Measurements from ENCODE around the gene ARHGAP44.
A peak's percentile ranks its signal among the peaks of the same experiment; 100 is the strongest.

DNA sequence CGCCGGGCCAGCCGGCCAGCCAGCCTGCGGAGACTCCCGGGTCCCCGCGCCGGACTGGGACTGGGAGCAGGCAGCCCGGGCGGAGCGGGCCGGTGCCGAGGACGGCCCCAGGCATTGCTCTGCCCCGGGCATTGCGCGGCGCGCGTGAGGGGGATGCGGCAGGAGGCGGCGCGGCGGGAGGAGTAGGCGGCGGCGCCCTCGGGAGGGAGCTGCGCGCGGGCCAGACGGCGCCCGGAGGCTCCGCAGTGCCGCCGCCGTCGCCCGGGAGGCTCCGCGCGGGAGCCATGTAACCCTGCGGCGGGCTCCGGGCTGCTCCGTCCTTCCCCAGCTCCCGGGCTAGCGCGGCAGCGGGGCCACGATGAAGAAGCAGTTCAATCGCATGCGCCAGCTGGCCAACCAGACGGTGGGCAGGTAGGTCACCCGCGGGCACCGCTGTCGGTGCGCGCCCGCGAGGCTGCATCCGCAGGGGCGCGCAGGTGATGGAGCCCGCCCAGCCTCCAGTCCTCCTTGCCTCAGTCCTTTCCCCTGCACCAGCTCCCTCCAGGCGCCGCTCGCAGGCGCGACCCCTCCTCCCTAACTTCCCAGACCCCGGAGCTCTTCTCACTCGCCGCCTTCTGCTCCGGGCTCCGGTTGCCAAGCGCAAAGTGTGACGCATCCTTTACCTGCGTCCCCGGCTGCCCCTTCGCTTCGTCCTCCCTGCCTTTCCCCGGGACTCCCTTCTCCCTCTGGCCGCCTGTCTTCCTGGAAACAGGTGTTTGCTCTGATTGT lies at the start of gene ARHGAP44:
- no peak for TF ChIP-seq EZH2 (IDR thresholded peaks at IDR 0.05; ENCODE audit: borderline replicate concordance, insufficient read depth, low read length, poor library complexity, severe bottlenecking)
- TF ChIP-seq, protein P1, sequence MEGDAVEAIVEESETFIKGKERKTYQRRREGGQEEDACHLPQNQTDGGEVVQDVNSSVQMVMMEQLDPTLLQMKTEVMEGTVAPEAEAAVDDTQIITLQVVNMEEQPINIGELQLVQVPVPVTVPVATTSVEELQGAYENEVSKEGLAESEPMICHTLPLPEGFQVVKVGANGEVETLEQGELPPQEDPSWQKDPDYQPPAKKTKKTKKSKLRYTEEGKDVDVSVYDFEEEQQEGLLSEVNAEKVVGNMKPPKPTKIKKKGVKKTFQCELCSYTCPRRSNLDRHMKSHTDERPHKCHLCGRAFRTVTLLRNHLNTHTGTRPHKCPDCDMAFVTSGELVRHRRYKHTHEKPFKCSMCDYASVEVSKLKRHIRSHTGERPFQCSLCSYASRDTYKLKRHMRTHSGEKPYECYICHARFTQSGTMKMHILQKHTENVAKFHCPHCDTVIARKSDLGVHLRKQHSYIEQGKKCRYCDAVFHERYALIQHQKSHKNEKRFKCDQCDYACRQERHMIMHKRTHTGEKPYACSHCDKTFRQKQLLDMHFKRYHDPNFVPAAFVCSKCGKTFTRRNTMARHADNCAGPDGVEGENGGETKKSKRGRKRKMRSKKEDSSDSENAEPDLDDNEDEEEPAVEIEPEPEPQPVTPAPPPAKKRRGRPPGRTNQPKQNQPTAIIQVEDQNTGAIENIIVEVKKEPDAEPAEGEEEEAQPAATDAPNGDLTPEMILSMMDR (IDR thresholded peaks at IDR 0.05; ENCODE audit: poor library complexity, severe bottlenecking), result peak; percentile 52
- TF ChIP-seq, protein P2, sequence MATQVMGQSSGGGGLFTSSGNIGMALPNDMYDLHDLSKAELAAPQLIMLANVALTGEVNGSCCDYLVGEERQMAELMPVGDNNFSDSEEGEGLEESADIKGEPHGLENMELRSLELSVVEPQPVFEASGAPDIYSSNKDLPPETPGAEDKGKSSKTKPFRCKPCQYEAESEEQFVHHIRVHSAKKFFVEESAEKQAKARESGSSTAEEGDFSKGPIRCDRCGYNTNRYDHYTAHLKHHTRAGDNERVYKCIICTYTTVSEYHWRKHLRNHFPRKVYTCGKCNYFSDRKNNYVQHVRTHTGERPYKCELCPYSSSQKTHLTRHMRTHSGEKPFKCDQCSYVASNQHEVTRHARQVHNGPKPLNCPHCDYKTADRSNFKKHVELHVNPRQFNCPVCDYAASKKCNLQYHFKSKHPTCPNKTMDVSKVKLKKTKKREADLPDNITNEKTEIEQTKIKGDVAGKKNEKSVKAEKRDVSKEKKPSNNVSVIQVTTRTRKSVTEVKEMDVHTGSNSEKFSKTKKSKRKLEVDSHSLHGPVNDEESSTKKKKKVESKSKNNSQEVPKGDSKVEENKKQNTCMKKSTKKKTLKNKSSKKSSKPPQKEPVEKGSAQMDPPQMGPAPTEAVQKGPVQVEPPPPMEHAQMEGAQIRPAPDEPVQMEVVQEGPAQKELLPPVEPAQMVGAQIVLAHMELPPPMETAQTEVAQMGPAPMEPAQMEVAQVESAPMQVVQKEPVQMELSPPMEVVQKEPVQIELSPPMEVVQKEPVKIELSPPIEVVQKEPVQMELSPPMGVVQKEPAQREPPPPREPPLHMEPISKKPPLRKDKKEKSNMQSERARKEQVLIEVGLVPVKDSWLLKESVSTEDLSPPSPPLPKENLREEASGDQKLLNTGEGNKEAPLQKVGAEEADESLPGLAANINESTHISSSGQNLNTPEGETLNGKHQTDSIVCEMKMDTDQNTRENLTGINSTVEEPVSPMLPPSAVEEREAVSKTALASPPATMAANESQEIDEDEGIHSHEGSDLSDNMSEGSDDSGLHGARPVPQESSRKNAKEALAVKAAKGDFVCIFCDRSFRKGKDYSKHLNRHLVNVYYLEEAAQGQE (IDR thresholded peaks at IDR 0.05; ENCODE audit: borderline replicate concordance), result peak; percentile 10
- peak; percentile 38 for TF ChIP-seq EP300 (conservative IDR thresholded peaks at IDR 0.05; ENCODE audit: poor library complexity, severe bottlenecking)
- TF ChIP-seq POLR2AphosphoS5 (IDR thresholded peaks at IDR 0.05), result peak; percentile 64
- TF ChIP-seq MXI1 (conservative IDR thresholded peaks at IDR 0.05; ENCODE audit: poor library complexity, severe bottlenecking), result peak; percentile 74
- peak; percentile 33 for TF ChIP-seq SMC3 (conservative IDR thresholded peaks at IDR 0.05; ENCODE audit: poor library complexity)
- TF ChIP-seq TAF1 (IDR thresholded peaks at IDR 0.05; ENCODE audit: low read depth), result peak; percentile 60
